Measurements from ENCODE around the gene CCDC13.

Gene CCDC13

GRCh38 chr3:42799376-42799775 is 26.3 kb upstream of the CCDC13 start:
- no peak for DNase-seq (ENCODE audit: low spot score)

- DNase-seq (ENCODE audit: low spot score): no peak
These were observed 23.4 kb upstream of the CCDC13 start for GRCh38 chr3:42796332-42796885.

DNA sequence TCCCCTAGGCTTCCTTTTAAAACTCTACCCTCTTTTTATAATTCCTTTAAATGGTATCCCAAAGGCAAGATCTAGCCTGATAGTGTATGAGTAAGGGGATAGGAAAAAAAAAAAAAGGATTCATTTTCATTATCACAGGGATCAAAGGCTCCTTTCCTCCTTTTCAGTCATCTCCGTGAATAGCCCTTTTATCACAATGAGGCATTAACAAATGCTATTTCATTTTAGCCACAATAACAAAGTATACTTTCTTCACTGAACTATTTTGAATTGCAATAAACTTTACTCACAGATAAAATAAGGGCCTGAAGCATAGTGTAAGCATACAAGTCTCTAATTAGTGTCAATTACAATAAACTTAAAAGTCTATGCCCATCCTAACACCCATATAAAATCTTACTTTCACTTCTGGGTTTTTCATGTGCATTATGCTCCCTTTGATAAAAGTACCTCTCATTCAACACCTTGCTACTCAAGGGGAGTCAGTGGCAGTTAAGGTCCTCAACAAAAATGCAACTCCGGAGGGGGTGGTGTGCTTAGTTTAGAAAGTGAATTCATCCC is 22.6 kb upstream of the CCDC13 start:
- no peak for DNase-seq (ENCODE audit: low spot score)

GRCh38 chr3:42790714-42791229 is 17.7 kb upstream of the CCDC13 start:
- no peak for DNase-seq (ENCODE audit: low spot score)

- DNase-seq (ENCODE audit: low spot score): no peak
These were observed 13.6 kb upstream of the CCDC13 start for GRCh38 chr3:42786631-42787030.

DNA sequence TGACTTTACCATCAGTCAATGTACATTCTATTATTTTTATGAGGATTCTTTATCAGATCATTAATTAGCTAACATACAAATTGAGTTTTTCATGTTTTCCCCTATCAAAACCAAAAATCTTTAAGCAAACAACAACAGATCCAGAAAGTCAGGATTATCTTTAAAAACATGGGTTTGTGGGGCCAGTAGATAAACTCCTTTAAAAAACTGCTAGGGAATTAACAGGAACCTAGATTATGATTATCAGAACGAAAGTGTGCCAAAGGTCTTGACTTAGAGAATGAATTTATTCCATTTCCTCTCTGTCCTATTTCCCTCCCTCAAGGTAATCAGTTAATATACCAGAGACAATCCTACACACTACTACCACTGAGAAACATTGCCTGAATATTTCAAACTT is 13.2 kb upstream of the CCDC13 start:
- DNase-seq (ENCODE audit: low spot score): no peak

- DNase-seq (ENCODE audit: low spot score): peak; percentile 75
These were observed 8.0 kb upstream of the CCDC13 start for GRCh38 chr3:42780892-42781700.

DNA sequence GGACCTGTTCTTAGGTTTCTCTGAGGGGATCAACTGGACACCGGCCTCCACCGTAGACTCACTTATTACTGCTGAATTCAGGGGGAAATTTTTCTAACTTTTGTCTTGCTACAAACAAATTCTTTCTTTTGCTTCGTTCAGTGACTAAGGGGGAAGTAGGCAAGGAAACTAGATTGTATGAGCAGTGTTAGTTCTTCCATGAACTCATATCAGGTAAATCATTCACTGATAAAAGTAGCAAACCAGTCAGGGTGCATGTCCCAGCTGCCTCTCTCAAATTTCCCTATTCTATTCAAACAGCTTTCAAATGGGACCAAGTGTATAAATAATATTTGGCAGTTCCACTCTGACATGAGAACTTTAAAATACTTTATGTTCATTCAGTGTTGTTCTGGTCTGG is 7.3 kb upstream of the CCDC13 start:
- DNase-seq (ENCODE audit: low spot score): no peak

DNA sequence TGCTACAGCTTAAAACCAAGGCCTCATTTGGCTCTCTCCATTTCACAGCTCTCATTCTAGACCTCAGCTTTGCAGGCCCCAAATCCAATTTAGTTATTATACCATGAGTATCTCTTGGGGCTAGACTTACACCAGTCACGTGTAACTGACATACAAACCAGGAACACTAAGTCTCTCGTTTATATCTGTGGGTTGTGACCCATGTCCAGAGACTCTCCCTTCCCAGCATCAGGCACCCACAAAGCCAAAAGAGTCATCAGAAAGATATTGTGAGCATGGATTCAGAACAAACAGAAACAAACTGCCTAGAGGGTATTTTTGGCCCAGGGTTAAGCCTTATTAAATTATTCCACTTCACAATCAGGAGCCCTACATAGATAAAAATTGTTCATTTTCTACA is 5.6 kb upstream of the CCDC13 start:
- DNase-seq (ENCODE audit: low spot score): no peak

GRCh38 chr3:42773409-42773751 is 327 bp upstream of the CCDC13 start:
- no peak for DNase-seq (ENCODE audit: low spot score)

GRCh38 chr3:42771271-42771670 is 1.8 kb downstream of the CCDC13 start:
- DNase-seq (ENCODE audit: low spot score): no peak

DNA sequence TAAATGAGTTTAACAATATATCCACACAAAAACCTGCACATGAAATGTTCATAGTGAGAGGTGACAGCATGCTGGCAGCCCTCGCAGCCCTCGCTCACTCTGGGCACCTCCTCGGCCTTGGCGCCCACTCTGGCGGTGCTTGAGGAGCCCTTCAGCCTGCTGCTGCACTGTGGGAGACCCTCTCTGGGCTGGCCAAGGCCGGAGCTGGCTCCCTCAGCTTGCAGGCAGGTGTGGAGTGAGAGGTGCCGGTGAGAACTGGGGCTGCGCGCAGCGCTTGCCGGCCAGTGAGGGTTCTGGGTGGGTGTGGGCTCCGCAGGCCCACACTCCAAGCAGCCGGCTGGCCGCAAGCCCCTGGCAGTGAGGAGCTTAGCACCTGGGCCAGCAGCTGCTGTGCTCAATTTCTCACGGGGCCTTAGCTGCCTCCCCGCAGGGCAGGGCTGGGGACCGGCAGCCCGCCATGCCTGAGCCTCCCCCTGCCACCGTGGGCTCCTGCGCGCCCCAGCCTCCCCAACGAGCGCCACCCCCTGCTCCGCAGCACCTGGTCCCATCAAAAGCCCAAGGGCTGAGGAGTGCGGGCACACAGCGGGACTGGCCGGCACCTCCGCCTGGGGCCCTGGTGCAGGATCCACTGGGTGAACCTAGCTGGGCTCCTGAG is 3.4 kb downstream of the CCDC13 start:
- no peak for DNase-seq (ENCODE audit: low spot score)

GRCh38 chr3:42764561-42765295 is 8.3 kb downstream of the CCDC13 start:
- no peak for DNase-seq (ENCODE audit: low spot score)

- DNase-seq (ENCODE audit: low spot score): no peak
These were observed 8.9 kb downstream of the CCDC13 start for GRCh38 chr3:42764115-42764514.

- DNase-seq (ENCODE audit: low spot score): no peak
These were observed 10.0 kb downstream of the CCDC13 start for GRCh38 chr3:42763021-42763420.

GRCh38 chr3:42762046-42762724 is 10.9 kb downstream of the CCDC13 start:
- no peak for DNase-seq (ENCODE audit: low spot score)

- no peak for DNase-seq (ENCODE audit: low spot score)
These were observed 14.9 kb downstream of the CCDC13 start for GRCh38 chr3:42758126-42758525.

DNA sequence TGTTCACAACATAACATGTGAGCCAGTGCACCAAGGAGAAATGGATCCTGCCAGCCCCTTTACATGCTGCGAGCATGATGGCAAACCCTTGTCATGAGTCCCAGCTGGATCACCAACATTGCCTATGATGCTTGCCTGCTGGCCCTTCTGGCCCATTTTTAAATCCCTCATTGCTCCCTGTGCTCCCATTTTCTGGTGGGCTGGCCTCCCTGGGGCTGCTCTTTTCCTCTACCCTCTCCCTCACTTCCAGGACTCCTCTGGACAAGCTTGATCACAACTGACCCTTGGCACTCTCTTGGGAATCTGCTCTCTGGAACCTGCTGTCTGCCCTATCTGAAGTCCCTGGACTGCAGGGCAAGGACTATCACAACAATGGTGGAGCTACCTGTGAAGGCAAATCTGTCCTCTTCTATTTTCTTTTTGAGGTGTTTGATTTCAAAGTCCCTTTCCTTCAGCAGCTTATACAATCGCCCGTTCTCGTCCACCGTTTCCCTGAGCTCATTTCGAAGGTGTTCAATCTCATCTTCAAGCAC is 16.3 kb downstream of the CCDC13 start:
- DNase-seq (ENCODE audit: low spot score): no peak

DNA sequence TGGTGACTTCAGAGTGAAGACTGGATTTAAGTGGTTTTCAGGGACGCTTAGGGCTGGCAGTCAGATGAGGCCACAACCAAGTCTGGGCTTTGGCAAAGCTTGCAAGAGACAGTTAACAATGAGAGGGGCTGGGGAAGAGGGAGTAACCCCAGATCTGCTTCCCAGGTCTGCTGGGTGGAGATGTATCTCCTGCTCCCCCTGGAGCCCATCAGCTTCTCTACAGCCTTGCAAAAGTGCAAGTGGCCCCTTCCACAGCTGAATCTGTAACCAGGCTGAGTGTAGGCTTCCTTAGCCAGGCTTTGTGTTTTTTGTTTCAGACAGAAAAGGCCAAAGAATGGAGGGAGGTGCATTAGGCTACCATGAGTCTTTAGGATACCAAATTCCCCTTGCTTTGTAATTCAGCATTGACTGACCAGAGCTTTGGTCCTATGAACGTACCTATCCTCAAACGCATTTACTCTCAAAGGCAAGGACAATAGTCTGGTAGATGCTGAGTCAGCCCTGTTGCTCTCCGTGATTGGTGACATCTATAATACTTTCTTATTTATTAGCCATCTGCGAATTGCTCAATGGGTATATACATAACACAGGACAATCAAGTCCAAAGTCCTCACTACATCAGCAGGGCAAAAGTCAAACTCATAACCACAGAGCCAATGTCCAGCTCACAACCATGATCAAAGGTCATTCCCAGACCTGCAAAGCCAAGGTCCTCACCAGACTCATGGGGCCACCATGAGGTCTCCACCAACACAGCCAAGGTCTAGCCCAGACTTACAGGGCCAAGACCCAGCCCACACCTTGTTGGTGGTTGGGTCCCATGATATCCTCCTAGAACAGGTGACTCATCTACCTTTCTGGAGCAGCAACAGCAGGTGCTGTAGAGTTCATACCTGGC is 17.1 kb downstream of the CCDC13 start:
- DNase-seq (ENCODE audit: low spot score): no peak

DNA sequence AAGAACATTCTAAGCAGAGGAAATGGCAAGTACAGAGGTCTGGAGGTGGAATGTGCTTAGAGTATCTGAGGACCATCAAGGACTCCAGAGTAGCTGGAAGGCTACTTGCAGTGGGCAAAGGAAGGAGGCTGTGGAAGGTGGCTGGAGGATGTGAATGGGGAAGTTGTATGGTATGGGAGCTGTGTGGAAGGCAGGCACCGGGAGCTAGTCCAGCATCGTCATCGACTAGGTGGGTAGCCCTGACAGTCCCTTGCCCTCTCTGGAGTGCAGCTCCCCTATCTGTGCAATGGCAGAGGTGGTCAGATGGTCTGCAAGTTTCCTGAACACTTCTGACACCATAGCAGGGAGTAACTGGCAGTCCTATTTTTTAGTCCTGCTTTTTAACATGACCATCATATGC is 19.3 kb downstream of the CCDC13 start:
- DNase-seq (ENCODE audit: low spot score): no peak
